Choroid plexus epithelial cell (primary cell): ENCODE measurements around the gene PYGM.

Source experiments
- DNase-seq: peaks from one replicate; pipeline ENCODE4 v3.0.0-alpha.2; 2010; ENCODE audit warnings: low read depth
- H3K4me3 ChIP-seq: 2 replicates; pipeline ENCODE4 v1.5.1; 2011; ENCODE audit warnings: low read depth, mild to moderate bottlenecking, control low read depth, low read length, moderate library complexity
- TF ChIP-seq, protein P1 (sequence below): conservative IDR thresholded peaks from 2 replicates; pipeline ENCODE4 v1.5.1; 2011; ENCODE audit warnings: low read depth, mild to moderate bottlenecking, control low read depth, inconsistent platforms, low read length, moderate library complexity

Gene PYGM

DNA sequence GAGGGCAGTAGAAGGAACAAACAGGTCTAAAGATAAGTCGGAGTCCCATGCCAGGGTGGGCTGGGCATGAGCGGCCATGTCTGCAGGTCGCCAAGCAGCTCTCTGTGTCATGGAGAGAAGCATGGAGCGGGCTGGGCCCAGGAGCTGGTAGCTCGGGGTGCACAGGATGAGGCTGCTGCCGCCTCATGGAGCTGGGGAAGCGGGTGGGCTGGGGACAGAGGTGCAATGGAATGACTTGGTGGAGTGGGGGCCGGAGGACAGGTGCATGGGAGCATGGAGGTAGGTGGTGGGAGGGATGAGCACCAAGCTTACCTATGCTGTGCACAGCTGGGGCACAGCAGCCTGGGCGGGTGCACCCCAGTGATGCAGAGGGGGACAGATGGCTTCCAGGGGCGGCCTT, 40.4 kb downstream of the PYGM start:
- TF ChIP-seq, protein P1, sequence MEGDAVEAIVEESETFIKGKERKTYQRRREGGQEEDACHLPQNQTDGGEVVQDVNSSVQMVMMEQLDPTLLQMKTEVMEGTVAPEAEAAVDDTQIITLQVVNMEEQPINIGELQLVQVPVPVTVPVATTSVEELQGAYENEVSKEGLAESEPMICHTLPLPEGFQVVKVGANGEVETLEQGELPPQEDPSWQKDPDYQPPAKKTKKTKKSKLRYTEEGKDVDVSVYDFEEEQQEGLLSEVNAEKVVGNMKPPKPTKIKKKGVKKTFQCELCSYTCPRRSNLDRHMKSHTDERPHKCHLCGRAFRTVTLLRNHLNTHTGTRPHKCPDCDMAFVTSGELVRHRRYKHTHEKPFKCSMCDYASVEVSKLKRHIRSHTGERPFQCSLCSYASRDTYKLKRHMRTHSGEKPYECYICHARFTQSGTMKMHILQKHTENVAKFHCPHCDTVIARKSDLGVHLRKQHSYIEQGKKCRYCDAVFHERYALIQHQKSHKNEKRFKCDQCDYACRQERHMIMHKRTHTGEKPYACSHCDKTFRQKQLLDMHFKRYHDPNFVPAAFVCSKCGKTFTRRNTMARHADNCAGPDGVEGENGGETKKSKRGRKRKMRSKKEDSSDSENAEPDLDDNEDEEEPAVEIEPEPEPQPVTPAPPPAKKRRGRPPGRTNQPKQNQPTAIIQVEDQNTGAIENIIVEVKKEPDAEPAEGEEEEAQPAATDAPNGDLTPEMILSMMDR, result no peak
- no peak overlapping the region for H3K4me3 ChIP-seq
- DNase-seq, result no peak

GRCh38 chr11:64718780-64719124, 41.0 kb downstream of the PYGM start:
- TF ChIP-seq, protein P1, result no peak
- no peak overlapping the region for H3K4me3 ChIP-seq
- DNase-seq, result no peak

- DNase-seq, result no peak
- H3K4me3 ChIP-seq, result no peak overlapping the region
- TF ChIP-seq, protein P1, result no peak
Observed at GRCh38 chr11:64718084-64718779, 41.5 kb downstream of the PYGM start.

GRCh38 chr11:64717268-64717578, 42.6 kb downstream of the PYGM start:
- TF ChIP-seq, protein P1, result no peak

DNA sequence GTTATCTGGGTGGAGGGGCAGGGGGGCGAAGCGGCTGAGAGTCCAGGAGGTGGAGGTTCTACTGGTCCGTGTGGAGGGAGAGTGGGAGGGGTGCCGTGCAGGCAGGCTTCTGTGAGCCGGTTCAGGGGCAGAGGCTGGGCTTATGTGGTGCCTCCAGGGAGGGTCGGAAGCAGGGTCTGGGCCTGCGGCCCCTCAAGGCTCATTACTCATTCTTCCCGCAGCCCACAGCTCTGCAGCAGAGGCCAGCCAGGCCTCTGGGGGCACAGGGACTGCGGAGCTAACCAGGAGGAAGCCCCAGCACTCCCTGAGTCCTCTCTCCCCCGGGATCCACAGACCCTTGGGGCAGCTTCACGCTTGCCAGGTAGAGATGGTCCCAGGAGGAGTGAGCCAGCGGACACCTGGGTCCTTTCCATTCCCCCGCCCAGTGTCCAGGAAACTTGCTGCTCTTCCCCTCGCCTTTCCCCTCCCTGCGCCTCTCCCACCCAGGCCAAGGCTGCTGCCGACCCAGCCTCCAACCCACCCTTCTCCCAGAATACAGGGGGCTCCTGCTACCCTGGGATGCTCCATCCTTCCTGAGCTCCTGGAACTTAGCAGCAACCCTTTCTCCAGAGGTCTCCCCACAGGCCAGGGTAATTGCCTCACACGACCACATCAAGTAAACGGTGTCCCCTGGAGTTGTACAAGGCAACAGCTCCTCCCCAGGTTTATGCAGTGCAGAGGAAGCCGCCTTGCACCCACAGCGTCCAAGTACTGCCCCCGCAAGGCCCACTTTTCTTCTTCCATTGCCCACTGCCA, 43.1 kb downstream of the PYGM start:
- DNase-seq, result no peak
- TF ChIP-seq, protein P1, result no peak
- no peak overlapping the region for H3K4me3 ChIP-seq

More at GRCh38 chr11:64717268-64717578, 42.6 kb downstream of the PYGM start:
- no peak overlapping the region for H3K4me3 ChIP-seq
- DNase-seq, result no peak

GRCh38 chr11:64715756-64716472, 43.9 kb downstream of the PYGM start:
- DNase-seq, result no peak
- no peak overlapping the region for H3K4me3 ChIP-seq
- TF ChIP-seq, protein P1, result no peak
